GM21619 (cell line): Measurements from ENCODE around the gene POU6F1.

Experiments
- ATAC-seq: cut with Tn5 transposase; IDR thresholded peaks from one replicate; pipeline ENCODE4 v1.9.1; 2021; ENCODE audit not compliant: unreplicated experiment

Gene POU6F1

DNA sequence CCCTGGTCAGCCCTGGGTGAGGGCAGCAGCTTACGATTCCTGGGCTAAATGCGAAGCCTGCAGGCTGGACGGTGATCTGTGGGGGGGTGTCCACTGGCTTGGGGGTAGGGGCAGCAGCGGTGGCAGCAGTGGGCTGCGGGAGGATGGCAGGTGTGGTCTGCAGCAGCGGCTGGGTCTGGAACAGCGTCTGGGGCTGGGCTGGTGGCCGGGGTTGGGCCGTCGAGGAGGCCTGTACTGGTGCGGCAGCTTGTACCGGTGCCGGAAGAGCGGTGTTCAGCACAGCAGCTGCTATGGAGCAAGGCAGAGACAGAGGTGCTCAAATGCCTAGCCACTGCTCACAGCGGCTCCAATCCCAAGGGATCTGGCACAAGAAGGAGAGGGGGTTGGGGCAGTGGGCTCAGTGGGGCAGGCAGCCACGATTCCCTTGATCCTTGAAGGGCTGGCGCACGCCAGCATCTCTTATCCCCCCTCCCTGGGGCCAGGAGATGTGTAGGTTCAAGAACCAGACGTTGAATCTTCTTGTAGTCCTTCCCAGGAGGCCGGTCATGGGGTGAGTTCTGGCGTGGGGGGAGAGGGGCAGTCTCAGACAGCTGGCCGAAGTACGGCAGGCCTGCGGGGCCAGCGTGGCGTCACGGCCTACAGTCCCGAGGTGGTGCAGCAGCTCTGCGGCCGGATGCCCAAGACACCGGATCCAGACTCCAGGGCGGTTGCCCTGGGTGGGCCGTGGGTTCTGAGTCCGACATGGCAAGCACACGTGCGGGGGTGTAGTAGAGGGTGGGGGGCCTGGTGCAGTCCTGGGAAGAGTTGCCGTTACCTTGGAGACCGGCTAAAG, 19.9 kb downstream of the POU6F1 start:
- ATAC-seq: no peak

DNA sequence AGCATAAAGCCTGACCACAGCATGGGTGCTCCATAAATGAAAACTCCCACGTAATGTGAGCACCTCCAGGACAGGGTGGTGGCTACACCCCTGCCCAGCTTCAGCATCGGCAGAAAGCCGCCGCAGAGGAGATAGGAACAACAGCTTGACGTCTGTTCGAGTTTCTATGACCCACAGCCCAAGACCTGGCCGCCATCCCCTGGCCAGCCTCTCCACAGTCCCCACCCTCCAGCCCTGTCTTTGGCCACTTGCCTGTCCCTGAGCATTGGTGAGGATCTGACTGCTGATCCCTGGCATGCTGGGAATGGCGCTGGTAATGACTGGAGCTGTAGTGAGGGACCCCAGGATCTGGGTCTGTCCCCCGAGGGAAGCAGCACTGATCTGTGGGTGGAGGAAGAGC, 21.3 kb downstream of the POU6F1 start:
- no peak for ATAC-seq

DNA sequence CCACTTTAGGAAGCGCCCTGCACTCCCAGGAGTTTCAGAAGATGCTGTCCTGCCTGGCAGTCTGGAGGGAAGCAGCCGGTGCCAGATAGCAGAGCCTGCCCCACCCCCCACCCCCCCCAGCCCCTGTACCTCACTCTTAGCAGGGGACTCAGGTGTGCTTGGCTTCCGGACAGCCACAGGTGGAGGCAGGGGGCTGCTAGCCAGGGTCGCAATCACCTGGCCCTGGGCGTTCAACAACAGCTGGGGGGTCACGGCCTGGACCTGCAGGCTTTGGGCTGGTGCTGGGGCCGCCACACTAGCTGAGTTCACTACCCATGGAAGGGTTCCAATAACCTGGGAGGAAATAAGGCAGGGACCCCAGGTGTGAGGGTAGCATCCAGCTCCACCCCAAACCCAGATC, 22.0 kb downstream of the POU6F1 start:
- ATAC-seq: no peak

DNA sequence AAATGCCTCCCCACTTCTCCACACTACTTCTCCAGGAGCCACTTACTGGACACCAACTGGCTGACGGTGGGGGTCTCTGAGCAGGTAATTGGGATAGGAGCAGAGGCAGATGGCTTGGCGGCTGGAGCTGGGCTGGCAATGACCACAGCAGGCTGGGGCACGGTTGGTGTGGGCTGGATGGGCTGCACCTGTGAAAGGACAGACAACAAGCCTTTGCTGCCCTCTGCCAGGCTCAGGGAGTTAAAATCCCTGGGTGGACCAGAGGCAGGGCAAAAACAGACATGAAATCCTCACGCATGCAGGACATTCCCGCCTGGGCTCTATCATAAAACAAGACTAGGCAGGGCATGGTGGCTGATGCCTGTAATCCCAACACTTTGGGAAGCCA, 25.6 kb downstream of the POU6F1 start:
- no peak for ATAC-seq

DNA sequence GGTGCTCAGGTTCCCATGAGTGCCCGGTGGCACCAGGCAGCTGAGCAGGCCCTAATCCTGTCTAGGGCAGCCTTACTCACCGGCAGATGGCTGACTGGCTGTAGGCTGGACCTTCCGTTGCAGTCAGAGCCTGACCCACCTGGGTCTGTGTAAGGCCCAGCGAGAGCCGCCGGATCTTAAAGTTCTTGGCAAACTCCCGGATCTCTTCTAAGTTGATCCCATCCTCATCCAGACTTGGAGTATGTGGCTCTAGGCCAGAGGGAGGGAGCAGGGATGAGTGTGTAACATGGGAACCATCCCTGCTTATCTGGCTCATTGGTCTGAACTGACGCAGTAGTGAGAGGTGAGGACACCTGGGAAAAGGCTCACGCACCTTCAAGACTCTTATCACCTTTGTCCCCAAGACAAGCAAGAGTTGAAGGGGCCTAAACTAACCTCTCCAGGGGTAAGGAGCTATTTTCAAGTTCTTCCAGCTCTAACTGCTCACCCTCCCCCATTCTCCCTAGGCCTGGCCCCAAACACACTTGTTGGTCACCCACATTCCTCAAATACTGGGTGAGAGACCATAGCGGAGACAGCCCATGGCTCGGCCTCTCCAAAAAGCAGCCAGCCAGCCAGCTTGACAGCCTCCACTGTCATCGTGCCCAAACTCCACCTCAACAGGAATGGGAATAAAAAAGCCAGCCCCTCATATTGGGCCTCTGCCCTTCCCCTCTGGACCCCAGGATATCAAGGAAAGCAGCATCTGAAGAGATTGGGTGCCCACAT, 26.2 kb downstream of the POU6F1 start:
- no peak for ATAC-seq

DNA sequence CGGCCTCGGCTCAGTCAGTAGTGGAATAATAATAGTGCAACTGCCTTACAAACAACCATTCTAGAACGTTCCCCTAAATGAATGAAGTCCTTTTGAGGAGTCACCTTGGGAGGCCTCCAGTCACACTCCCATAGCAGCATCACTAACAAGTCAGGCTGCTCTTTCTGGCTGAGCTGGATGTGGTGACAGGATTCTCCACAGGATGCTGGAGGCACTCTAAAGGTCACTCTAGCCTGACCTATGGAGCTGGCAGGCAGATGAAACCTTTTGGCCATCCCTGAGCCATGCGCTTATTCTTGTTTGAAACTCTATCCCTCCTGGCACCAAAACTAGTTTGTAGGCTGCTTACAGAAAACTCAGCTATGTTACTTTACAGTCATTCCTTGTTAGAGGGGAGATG, 27.0 kb downstream of the POU6F1 start:
- ATAC-seq: no peak

DNA sequence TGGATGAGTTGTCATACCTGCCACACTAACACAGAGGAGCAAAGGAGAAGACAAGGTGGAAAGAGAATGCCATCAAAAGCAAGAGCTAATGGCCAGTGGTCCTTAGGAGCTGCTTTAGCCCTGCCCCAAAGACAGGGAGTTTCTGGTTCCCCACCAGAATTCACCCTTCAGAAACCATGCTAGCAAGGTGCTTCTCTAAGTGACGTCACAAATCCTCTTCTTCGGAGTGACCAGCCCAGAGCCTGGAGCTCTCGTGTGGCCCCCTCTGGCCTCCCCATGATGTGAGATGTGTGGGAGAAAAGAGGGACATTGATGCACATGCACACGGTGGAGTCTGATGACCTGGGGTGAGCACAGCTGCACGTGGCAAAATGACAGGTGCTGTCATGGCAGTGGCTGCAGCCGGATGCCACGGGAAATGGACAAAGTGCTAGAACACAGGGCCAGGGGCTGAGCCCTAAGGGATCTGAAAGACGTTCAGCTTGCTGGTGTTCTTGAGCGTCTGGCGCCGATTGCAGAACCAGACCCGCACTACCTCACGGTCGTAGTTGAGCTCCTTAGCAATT, 28.0 kb downstream of the POU6F1 start:
- ATAC-seq: no peak

DNA sequence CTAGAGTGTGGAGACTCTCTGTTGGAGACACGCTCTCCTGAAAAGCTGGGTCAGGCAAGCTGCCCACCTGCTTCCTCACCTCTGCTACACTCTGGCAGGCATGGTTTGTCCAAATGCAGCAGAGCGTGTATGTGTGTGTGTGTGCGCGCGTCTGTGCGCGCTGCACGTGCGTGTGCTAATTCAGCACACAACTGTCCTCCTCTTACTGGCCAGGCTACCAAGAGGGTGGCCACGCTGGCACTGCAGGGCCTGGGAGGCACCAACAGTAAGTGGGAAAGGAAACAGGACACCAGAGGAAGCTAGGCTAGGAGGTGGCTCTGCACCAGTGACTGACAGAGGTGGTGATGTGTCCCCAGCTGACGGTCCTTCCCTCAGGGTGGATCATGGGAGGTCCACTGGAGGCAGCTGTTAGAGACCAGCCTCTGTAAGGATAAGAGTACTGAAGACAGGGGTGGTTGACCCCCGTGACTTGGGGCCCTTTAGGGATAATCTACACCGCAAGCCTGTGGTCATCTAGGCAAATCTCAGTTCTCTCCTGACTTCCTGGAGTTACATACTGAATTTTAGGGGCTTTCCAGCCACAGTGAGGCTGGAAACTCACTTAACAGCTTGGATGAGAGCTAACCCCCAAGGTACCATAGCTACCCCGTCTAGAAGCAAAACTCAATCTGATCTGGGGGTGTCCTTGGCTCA, 29.4 kb downstream of the POU6F1 start:
- peak; percentile 56 for ATAC-seq

DNA sequence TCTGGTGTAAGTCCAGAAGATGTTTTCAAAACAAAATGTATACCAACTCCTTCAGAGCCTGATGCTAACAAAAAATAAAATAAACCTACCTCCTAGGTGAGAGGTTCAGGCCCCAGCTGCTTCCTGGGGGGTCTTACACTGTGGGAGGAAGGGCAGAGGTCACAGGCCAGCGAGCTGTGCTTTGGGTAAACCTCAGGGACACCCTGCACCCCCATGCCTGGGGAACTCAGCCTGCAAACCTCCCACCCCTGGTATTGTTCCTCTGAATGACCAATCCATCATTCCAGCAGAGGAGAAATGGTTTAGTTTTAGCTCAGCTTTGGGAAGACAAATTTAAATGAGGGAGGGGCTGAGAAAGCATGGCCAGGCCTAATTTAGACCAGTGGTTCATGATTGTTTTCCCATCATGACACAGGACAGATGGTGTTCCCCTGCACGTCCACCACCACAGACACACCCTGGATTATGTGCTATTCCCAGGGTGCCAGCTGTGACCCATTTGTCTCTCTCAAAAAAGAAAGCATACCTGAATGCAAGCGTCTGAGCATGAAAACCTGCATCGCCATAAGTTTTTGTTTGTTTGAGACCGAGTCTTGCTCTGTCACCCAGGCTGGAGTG, 30.4 kb downstream of the POU6F1 start:
- no peak for ATAC-seq

DNA sequence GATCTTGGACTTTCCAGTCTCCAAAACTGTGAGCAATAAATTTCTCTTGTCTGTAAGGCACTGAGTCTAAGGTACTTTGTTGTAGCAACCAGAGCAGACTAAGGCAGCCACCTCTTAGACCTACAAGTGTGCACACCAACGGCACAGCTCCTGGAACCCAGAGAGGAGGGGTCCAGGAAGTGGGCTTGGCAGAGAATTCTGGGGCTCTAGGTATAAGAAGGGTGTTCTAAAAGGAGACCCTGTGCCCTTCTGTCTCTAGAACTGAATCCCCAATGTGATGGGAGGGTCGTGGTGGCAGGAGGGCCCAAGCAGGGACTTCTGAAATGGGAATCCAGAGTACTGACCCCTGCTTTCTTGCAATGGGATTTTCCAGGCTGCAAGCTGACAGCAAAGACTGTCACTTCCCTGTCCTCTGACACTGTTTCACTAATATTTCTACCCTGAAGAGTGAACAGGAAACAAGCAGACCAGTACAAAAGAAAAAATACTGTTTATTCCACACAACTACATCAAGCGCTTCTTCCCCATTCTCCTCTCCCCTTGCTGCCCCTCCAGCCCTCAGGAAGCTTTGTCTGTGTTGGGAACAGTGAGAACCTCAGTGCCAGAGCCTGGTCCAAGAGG, 31.3 kb downstream of the POU6F1 start:
- no peak for ATAC-seq

DNA sequence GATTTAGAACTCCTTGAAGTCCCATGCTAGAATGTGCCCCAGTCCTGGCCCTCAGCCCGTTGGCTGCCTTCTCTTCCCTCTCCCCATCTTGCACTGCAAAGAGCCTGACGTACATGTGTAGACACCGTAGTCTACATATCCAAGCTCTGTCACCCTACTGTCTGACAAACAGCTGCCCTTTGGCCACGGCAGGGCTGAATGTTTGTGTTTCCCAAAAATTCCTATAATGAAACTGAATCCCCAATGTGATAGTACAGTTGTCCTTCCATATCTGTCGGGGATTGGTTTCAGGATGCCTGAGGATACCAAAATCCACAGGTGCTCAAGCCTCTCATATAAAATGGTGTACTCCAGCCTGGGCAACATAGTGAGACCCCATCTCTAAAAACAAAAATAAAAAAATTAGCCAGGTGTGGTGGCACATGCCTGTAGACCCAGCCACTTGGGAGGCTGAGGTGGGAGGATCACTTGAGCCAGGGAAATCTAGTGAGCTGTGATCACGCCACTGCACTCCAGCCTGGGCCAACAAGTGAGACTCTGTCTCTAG, 32.6 kb downstream of the POU6F1 start:
- no peak for ATAC-seq

DNA sequence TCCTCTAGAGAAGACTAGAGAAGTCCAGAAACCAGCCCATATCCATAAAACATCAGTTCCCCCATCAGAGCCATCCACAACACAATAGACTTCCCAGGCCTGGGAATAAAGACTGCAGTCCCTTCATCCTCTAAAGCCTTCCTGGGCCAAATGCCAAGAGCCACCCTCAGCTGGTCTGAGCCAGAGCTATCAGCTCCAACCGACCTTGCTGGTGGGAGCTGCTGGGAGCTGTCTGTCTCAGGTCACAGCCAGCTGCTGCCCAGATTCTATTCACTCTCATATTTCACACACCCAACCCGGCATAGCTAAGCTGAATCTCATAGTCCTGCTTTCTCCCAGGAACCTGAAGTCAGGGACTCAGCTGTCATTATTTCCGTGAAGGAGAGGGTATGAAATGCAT, 34.0 kb downstream of the POU6F1 start:
- ATAC-seq: no peak

DNA sequence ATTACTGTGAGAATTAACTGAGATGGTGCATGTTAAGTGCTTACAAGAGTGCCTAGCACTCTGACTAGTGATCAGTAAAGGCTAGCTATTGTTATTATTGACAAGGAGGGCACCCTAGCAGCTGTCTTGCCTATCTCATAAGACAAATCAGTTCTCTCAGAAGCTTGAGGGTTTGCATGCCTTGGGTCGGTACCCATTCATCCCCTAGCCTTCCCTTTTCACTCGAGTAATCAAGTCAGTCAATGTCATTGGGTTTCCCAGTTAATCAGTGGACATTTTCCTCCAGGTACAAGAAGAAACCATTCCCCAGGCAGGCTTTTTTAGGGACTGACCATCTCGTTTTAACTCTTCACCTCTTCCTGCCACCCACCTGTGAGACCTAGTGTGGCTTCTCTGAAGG, 34.5 kb downstream of the POU6F1 start:
- ATAC-seq: no peak

DNA sequence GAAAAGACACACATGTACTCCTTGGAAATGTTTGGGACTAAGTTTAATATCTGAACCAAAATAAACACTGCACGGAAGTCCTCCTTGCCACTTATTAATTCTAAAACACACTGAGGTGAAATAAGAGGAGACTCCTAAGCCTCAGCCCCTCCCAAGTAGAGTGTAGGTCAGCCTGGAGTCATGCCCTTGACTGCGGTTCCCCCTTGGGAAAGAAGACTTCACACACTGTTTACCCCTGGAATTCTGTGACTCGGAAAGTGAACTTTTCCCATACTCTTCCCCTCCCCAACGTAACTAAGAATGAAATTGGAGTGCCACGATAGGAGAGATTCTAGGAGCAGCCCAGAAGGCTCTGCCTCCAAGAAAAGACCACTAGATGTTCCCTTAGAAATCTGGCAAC, 36.3 kb downstream of the POU6F1 start:
- ATAC-seq: no peak

DNA sequence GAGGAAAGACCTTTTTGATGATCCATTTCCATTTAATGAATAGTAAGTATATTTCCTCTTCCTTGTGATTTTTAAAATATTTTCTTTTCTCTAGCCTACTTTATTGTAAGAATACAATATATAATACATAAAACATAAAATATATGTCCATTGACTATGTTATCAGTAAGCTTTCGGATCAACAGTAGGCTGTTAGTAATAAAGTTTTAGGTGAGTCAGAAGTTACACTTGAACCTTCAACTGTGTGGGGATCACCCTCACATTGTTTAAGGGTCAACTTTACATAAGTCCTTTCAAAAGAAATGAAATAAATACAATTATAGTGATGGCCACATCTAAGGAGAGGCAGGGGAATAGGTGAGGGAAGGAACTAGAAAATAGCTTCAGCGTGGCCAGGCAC, 40.0 kb downstream of the POU6F1 start:
- ATAC-seq: no peak

DNA sequence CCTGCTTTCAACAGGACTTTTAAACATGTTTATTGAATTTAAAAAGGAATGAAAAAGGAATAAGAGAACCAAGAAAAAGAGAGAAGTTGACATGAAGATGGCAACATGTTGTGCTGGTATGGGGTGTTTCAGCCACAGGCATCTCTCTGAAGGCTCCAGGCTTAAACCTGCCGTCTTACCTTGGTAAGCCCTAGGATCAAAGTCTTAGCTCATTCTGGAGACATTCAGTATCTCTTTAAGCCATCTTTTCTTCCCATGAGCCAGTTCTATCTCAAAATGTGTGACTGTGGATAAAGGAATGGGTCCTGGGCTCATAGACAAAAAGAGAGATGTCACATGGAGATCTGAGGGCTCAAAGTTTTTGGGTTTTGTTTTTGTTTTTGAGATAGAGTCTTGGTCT, 43.4 kb downstream of the POU6F1 start:
- no peak for ATAC-seq

DNA sequence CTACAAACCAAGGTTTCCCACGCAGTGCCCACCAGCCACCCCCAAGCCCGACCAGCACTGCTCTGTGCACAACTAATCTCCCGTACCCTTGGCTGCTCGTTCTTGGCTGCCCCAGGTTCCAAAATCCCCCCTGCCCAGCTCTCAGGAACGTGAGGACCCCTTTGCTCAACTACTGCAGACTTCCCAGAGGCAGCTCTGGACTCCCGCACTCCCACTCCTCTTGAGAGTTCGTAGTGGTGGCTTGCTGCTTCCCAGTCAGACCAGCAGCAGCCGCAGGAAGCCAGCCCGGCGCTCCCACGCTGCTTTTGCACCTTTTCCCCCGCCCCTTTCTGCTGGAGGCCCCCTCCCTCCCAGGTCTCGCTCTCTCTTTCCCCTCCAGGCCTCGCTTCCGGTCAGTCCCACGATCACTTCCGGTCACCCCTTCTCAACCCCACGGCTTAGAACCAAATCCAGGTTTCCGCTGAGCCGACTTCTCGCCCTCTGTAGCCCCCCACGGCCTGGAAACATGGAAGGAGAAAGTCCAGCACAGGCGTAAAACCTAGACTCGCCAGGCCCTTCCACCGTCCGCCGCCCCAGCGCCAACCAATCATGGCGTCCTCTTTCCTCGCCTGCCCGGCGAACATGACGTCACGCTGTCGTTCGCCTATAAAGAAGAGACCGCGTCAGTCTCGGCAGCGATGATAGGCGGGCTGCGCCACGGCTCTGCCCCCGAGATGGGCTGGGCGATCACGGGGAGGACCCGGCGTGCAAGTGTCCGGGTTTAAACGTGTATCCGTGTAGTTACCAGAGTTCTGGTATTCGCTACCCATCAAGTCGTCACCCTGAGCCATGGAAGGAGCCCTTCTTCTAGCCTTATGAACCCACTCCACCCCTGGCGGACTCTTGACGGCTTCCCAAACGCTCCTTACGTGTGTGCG, 45.1 kb downstream of the POU6F1 start, which contains the start of gene TFCP2:
TFCP2 (minus strand) TSS at position 621 of the 917 bp plus-strand sequence. CDS start 713 bp downstream, outside the sequence.
- peak; percentile 91 for ATAC-seq

DNA sequence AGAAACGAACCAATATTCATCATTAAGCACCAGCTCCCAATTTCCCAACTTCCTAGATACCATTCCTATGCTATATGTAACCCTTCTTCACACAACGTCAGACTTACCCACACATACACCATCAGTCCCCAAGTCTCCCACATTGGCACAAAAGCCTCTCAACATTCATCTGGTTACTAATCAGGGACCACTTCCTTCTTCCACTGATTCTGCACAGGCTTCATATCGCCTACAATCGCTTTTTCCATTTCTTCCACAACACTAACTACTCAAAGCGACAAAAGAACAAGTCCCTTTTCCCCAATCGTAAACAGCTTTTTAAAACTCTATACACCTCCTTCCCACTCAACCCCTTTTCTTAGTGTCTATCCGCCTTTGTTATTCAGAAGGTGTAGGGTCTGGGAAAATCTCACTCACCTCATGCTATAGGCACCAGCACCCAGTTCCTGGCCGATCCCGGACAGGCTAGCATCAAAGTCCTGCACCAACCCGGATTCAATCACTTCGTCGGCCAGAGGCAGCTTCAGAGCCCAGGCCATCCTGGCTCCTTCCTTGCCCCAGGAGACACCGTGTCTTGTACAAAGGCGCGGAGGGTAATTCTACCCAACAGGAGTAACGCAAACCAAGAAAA, 45.9 kb downstream of the POU6F1 start:
- ATAC-seq: peak; percentile 13

DNA sequence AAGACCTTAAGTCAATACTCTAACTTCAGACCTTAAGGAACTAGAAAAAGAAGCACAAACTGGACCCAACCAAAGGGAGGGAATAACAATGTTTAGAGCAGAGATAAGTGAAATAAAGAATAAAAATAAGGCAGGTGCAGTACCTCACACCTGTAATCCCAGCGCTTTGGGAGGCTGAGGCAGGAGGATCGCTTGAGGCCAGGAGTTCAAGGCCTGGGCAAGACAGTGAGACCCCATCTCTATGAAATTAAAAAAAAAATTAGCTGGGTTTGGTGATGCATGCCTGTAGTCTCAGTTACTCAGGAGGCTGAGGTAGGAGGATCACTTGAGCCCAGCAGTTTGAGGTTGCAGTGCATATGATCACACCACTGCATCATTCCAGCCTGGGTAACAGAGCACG, 54.1 kb downstream of the POU6F1 start:
- ATAC-seq: no peak
